Measurements from ENCODE around the gene CACHD1. TPM values are rescaled to one million over a fixed set of nuclear protein-coding genes. Genes with fewer than 3 reads are reported as not detected.

CACHD1 gene
- total and polyA plus RNA-seq, 8 donors, result 11.3 to 38.0 (median 32.7) TPM

DNA sequence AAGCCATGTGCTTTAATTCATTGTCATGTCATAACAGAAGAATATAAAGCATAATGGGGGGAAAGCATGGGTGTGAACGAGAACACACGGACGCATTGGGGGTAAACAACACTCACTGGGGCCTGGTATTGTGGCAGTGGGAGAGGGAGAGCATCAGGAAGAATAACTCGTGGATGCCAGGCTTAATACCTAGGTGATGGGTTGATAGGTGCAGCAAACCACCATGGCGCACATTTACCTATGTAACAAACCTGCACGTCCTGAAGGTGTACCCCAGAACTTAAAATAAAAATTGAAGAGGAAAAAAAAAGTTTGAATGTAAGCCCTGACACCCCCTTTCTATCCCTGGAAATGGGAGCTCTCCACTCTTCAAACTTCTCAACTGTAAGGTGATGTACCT, 34.9 kb upstream of the CACHD1 start:
- no peaks in the 10 kb centered on the region for H3K36me3 ChIP-seq
- intact Hi-C loops (cut with DNase I), result no loop called here
- H3K9me3 ChIP-seq, result no peaks in the 10 kb centered on the region
- no peak overlapping the region for H3K27ac ChIP-seq
- H3K4me3 ChIP-seq, result no peak overlapping the region
- no peak for TF ChIP-seq CTCF (IDR thresholded peaks at IDR 0.05)
- DNase-seq (no peak), ATAC-seq (no peak)
- H3K27me3 ChIP-seq, result no peaks in the 10 kb centered on the region
- H3K4me1 ChIP-seq, result no peaks in the 10 kb centered on the region

- Histone ChIP-seq H3K27ac (no peak overlapping the region), H3K27me3 (no peaks in the 10 kb centered on the region), H3K4me1 (no peaks in the 10 kb centered on the region), H3K9me3 (no peaks in the 10 kb centered on the region), H3K36me3 (no peaks in the 10 kb centered on the region), H3K4me3 (no peak overlapping the region)
- TF ChIP-seq CTCF (IDR thresholded peaks at IDR 0.05), result no peak
- intact Hi-C loops (cut with DNase I), result no loop called here
- DNase-seq, result peak in 2 of 4 donors; percentile 24 to 33
- ATAC-seq, result no peak
Observed at GRCh38 chr1:64437453-64437852, 32.5 kb upstream of the CACHD1 start.

DNA sequence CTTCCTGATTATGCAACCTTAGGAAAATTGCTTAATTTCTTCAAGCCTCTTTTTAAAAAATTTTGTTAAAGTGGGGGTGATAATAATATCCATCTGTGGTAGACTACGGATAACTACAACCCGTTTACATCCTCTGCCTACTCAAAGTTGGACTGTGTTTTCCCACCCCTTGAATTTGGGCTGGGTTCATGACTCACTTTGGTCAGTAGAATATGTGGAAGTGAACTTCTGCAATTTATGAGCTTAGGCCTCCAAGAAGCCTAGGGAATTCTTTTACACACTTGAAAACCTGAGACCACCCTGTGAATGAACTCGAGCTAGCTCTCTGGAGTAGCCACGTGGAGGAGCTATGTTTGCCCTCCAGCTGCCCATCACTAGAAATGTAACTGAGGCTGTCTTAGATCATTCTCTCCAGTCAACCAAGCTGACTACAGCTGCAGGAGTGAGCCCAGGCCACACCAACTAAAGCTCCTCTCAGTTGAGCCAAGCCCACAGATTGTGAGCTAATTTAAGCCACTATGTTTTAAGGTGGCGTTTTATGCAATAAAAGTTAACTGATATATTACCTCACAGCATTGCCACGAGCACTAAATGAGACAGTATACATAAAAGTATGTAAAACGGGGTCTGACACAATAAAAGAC, 29.6 kb upstream of the CACHD1 start:
- no peak for TF ChIP-seq CTCF (IDR thresholded peaks at IDR 0.05)
- H3K9me3 ChIP-seq, result no peaks in the 10 kb centered on the region
- no peak for DNase-seq
- no peak overlapping the region for H3K27ac ChIP-seq
- intact Hi-C loops (cut with DNase I), result no loop called here
- no peaks in the 10 kb centered on the region for H3K36me3 ChIP-seq
- no peak for ATAC-seq
- H3K4me3 ChIP-seq, result no peak overlapping the region
- no peaks in the 10 kb centered on the region for H3K27me3 ChIP-seq
- no peaks in the 10 kb centered on the region for H3K4me1 ChIP-seq

DNA sequence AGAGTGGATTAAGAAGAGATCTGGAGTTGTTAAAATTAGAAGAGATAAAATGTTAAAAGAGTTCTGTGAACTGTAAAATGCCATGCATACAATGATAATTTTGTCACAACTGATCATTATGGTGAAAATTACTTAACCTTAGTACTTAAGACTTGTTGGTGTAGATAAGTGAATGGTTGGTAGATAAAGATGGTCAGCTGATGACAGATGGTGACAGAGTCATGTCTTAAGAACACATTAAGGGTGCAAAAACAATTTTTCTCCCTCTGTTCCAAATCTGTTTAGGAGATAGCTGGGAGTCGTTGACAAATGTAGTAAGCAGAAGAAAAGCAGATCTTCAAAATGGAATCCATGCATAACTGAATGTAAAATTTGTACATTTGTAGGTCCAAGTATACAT, 18.5 kb upstream of the CACHD1 start:
- H3K9me3 ChIP-seq, result no peaks in the 10 kb centered on the region
- no peak overlapping the region for H3K4me3 ChIP-seq
- ATAC-seq (no peak), DNase-seq (no peak)
- H3K27ac ChIP-seq, result no peak overlapping the region
- intact Hi-C loops (cut with DNase I), result no loop called here
- no peak for TF ChIP-seq CTCF (IDR thresholded peaks at IDR 0.05)
- H3K36me3 ChIP-seq, result no peaks in the 10 kb centered on the region
- no peaks in the 10 kb centered on the region for H3K4me1 ChIP-seq
- H3K27me3 ChIP-seq, result no peaks in the 10 kb centered on the region

- no peaks in the 10 kb centered on the region for H3K27me3 ChIP-seq
- H3K36me3 ChIP-seq, result no peaks in the 10 kb centered on the region
- no peak for ATAC-seq
- TF ChIP-seq CTCF (IDR thresholded peaks at IDR 0.05), result no peak
- H3K4me1 ChIP-seq, result no peaks in the 10 kb centered on the region
- intact Hi-C loops (cut with DNase I), result no loop called here
- no peak overlapping the region for H3K27ac ChIP-seq
- no peaks in the 10 kb centered on the region for H3K9me3 ChIP-seq
- H3K4me3 ChIP-seq, result no peak overlapping the region
- no peak for DNase-seq
Observed at GRCh38 chr1:64453688-64454087, 16.2 kb upstream of the CACHD1 start.
